Ovary (tissue), 9 donors: Measurements from ENCODE around the gene KRT86. TPM values are rescaled to one million over a fixed set of nuclear protein-coding genes. Genes with fewer than 3 reads are reported as not detected.

Source experiments
- DNase-seq, 5 donors: peaks; one replicate each; pipeline ENCODE4 v3.0.0-alpha.2; 2019 to 2020
- H3K27ac ChIP-seq, 2 donors: fragments of 200-600 bp; one replicate each; pipeline versions ENCODE4 v1.5.1 to v1.8.0; 2019 to 2022
- H3K27me3 ChIP-seq: fragments of 200-600 bp; one replicate; pipeline ENCODE4 v1.8.0; 2022
- H3K36me3 ChIP-seq: fragments of 200-600 bp; sonication (generic); one replicate; pipeline ENCODE4 v1.5.1; 2019
- H3K4me1 ChIP-seq: one replicate; pipeline ENCODE4 v1.8.1; 2013; ENCODE audit warnings: mild to moderate bottlenecking, moderate library complexity; ENCODE audit not compliant: insufficient read depth
- H3K4me3 ChIP-seq: fragments of 200-600 bp; sonication (generic); one replicate; pipeline ENCODE4 v1.5.1; 2017
- H3K9me3 ChIP-seq, 2 donors: fragments of 200-600 bp in 1 of 2; sonication (generic) in 1 of 2; one replicate each; pipeline versions ENCODE4 v1.5.1 to v1.8.1; 2013 to 2019; ENCODE audit warnings: mild to moderate bottlenecking in 1 of 2, moderate library complexity in 1 of 2
- CTCF ChIP-seq, 3 donors: fragments of 450-650 bp in 2 of 3; fragments of 200-600 bp in 1 of 3; IDR thresholded peaks; one replicate each; pipeline versions ENCODE4 v1.5.1 to v1.8.0; 2016 to 2022; ENCODE audit warnings: antibody characterized with exemption in 3 of 3, mild to moderate bottlenecking in 1 of 3
- EP300 ChIP-seq: sonication (generic); formaldehyde crosslinking; IDR thresholded peaks from one replicate; pipeline ENCODE4 v1.6.1; 2017; ENCODE audit warnings: antibody characterized with exemption
- POLR2A ChIP-seq: fragments of 450-650 bp; IDR thresholded peaks from one replicate; pipeline ENCODE4 v1.6.1; 2017; ENCODE audit warnings: antibody characterized with exemption, mild to moderate bottlenecking, moderate library complexity
- WGBS, 3 donors: extraction: QIAGEN DNeasy Blood & Tissue Kit in 1 of 3; methylation state at CpG; one replicate each; pipeline versions ENCODE4 v1.1.5 to v1.1.7; 2013 to 2017; 5-methylcytosine and 5-hydroxymethylcytosine counted together
- intact Hi-C, 4 donors: fragments of 100-400 bp; cut with DNase I; formaldehyde crosslinking; loops; one replicate each; pipeline versions ENCODE4 v1.11.0 to v1.15.1; 2022 to 2023
- polyA plus RNA-seq, 2 donors: library from polyadenylated mRNA; stranded (reverse); fragments of 200-250 nt in 1 of 2; fragments of 350-450 nt in 1 of 2; fragmentation: Illumina TruSeq in 1 of 2; extraction: RNeasy Lipid Tissue Mini Kit (QIAGEN cat#74804) in 1 of 2; gene quantifications; one replicate each; pipeline ENCODE4 v1.2.3, GENCODE V29; 2013 to 2014
- total RNA-seq, 7 donors: library from RNA; depleted of rRNA in 2 of 7; stranded (reverse); fragments of >200 nt in 2 of 7; fragmentation: NEBNext Ultra II Directional in 3 of 7; extraction: Animal tissue kit (Norgen Biotek cat#: 25700) in 3 of 7; gene quantifications; one replicate each; pipeline versions ENCODE4 v1.1.0 to v1.2.4, GENCODE V29; 2016 to 2023
- donor health status: DM: no; HTN: no; CAD: no; lungs with moderate emphysema.
- donor health status: DM: no; HTN: no; CAD: no.
- donor health status: Bipolar disorder and iron deficiency.
- donor health status: DM: yes; HTN: yes; CAD: no.
- donor health status: DM: no; HTN: no; CAD: no.
- donor health status: DM: yes; HTN: yes; CAD: no.

The KRT86 gene
- total and polyA plus RNA-seq, 9 donors: 0.69 TPM; not detected in 8

- H3K9me3 ChIP-seq: no peaks in the 10 kb centered on the region
- H3K4me3 ChIP-seq: no peak overlapping the region
- TF ChIP-seq POLR2A: no peak
- TF ChIP-seq EP300: no peak
- no peak for TF ChIP-seq CTCF (IDR thresholded peaks at IDR 0.05)
- H3K27ac ChIP-seq: no peak overlapping the region
- intact Hi-C loops: no loop called here
- H3K4me1 ChIP-seq: peaks cover 3% of the 10 kb centered on the region
- no peaks in the 10 kb centered on the region for H3K36me3 ChIP-seq
- no peak for DNase-seq
- WGBS, 3 donors: 72 to 79% (median 73%) methylated on average over 9 of the region's 9 CpGs
- H3K27me3 ChIP-seq: no peaks in the 10 kb centered on the region
Measured at GRCh38 chr12:52260361-52261207, 13.9 kb upstream of the KRT86 start.

- WGBS, 3 donors: 37 to 57% (median 44%) methylated on average over 1 of the region's 1 CpG
- H3K27me3 ChIP-seq: no peaks in the 10 kb centered on the region
Measured at GRCh38 chr12:52261208-52261484, 13.3 kb upstream of the KRT86 start.

GRCh38 chr12:52262286-52262685 is 12.2 kb upstream of the KRT86 start:
- Histone ChIP-seq H3K27me3 (no peaks in the 10 kb centered on the region), H3K9me3 (no peaks in the 10 kb centered on the region), H3K4me3 (no peak overlapping the region), H3K27ac (no peak overlapping the region), H3K4me1 (peaks cover 3% of the 10 kb centered on the region), H3K36me3 (no peaks in the 10 kb centered on the region)
- intact Hi-C loops: no loop called here
- TF ChIP-seq CTCF (IDR thresholded peaks at IDR 0.05): no peak
- no peak for TF ChIP-seq EP300
- TF ChIP-seq POLR2A: no peak
- 91 to 94% (median 91%) methylated on average over 2 to 3 of the region's 3 CpGs for WGBS, 3 donors
- no peak for DNase-seq

More at GRCh38 chr12:52261208-52261484, 13.3 kb upstream of the KRT86 start:
- no peak for DNase-seq
- intact Hi-C loops: no loop called here
- Histone ChIP-seq H3K9me3 (no peaks in the 10 kb centered on the region), H3K4me3 (no peak overlapping the region), H3K36me3 (no peaks in the 10 kb centered on the region), H3K4me1 (peaks cover 3% of the 10 kb centered on the region), H3K27ac (no peak overlapping the region)
- TF ChIP-seq CTCF (IDR thresholded peaks at IDR 0.05): no peak
- TF ChIP-seq EP300: no peak
- TF ChIP-seq POLR2A: no peak

- H3K4me3 ChIP-seq: no peak overlapping the region
- no peak for TF ChIP-seq EP300
- no peak for TF ChIP-seq CTCF (IDR thresholded peaks at IDR 0.05)
- no peak for TF ChIP-seq POLR2A
- no peaks in the 10 kb centered on the region for H3K4me1 ChIP-seq
- no peak overlapping the region for H3K27ac ChIP-seq
- 81 to 91% (median 84%) methylated on average over 6 to 7 of the region's 7 CpGs for WGBS, 3 donors
- no peaks in the 10 kb centered on the region for H3K27me3 ChIP-seq
- intact Hi-C loops: no loop called here
- H3K9me3 ChIP-seq: no peaks in the 10 kb centered on the region
- DNase-seq: no peak
- no peaks in the 10 kb centered on the region for H3K36me3 ChIP-seq
Measured at GRCh38 chr12:52263761-52264434, 10.5 kb upstream of the KRT86 start.
